MM.1S (cell line): ENCODE data around the gene DUSP12.

ENCODE experiments used
- DNase-seq: peaks from one replicate; pipeline ENCODE4 v3.0.0-alpha.2; 2015
- H2AFZ ChIP-seq: fragments of 300-600 bp; sonication (generic); 2 replicates; pipeline ENCODE4 v1.6.0; 2016; ENCODE audit warnings: antibody characterized with exemption, low read length
- H3F3A ChIP-seq: fragments of 300-600 bp; sonication (generic); 2 replicates; pipeline ENCODE4 v1.6.1; 2016; ENCODE audit warnings: mild to moderate bottlenecking, antibody characterized with exemption, low read length, moderate library complexity, mixed read lengths; ENCODE audit not compliant: insufficient read depth
- H3K27ac ChIP-seq: fragments of 300-600 bp; sonication (generic); 2 replicates; pipeline ENCODE4 v1.5.1; 2016; ENCODE audit warnings: mild to moderate bottlenecking, low read length
- H3K27me3 ChIP-seq: fragments of 300-600 bp; sonication (generic); replicated peaks from 2 replicates; pipeline ENCODE4 v1.6.0; 2016; ENCODE audit warnings: low read length; ENCODE audit not compliant: insufficient read depth
- H3K36me3 ChIP-seq: fragments of 300-600 bp; sonication (generic); replicated peaks from 2 replicates; pipeline ENCODE4 v1.6.1; 2016; ENCODE audit warnings: mild to moderate bottlenecking, low read length, mixed read lengths; ENCODE audit not compliant: insufficient read depth
- H3K4me1 ChIP-seq: fragments of 300-600 bp; sonication (generic); 2 replicates; pipeline ENCODE4 v1.6.1; 2016; ENCODE audit warnings: low read length, mixed read lengths
- H3K4me2 ChIP-seq: fragments of 300-600 bp; sonication (generic); 2 replicates; pipeline ENCODE4 v1.6.0; 2016; ENCODE audit warnings: low read depth, low read length
- H3K4me3 ChIP-seq: fragments of 300-600 bp; sonication (generic); 2 replicates; pipeline ENCODE4 v1.5.1; 2016; ENCODE audit warnings: low read length, mixed read lengths
- H3K79me2 ChIP-seq: fragments of 300-600 bp; sonication (generic); 2 replicates; pipeline ENCODE4 v1.6.1; 2016; ENCODE audit warnings: mixed run types, low read length, mixed read lengths
- H3K9ac ChIP-seq: fragments of 300-600 bp; sonication (generic); 2 replicates; pipeline ENCODE4 v1.6.1; 2016; ENCODE audit warnings: low read length, mixed read lengths
- H3K9me2 ChIP-seq: fragments of 300-600 bp; sonication (generic); replicated peaks from 2 replicates; pipeline ENCODE4 v1.6.1; 2016; ENCODE audit warnings: mild to moderate bottlenecking, low read length, mixed read lengths; ENCODE audit not compliant: insufficient read depth
- H3K9me3 ChIP-seq: fragments of 300-600 bp; sonication (generic); replicated peaks from 2 replicates; pipeline ENCODE4 v1.6.1; 2016; ENCODE audit warnings: mild to moderate bottlenecking, low read length, mixed read lengths; ENCODE audit not compliant: insufficient read depth
- H4K20me1 ChIP-seq: fragments of 300-600 bp; sonication (generic); 2 replicates; pipeline ENCODE4 v1.6.1; 2016; ENCODE audit warnings: mild to moderate bottlenecking, low read length, moderate library complexity, mixed read lengths; ENCODE audit not compliant: insufficient read depth
- EZH2 ChIP-seq: fragments of 300-600 bp; sonication (generic); optimal IDR thresholded peaks from 2 replicates; pipeline ENCODE3; 2017; ENCODE audit warnings: low read depth, mild to moderate bottlenecking, antibody characterized with exemption, low read length, mixed read lengths
- EZH2phosphoT487 ChIP-seq: fragments of 300-600 bp; sonication (generic); IDR thresholded peaks from 2 replicates; pipeline ENCODE4 v1.6.1; 2018; ENCODE audit warnings: antibody characterized with exemption, low read length
- TF ChIP-seq, protein P1 (sequence below): fragments of 300-600 bp; sonication (generic); IDR thresholded peaks from 2 replicates; pipeline ENCODE4 v1.5.1; 2016; ENCODE audit warnings: antibody characterized with exemption, low read length, mixed read lengths

The DUSP12 gene

DNA sequence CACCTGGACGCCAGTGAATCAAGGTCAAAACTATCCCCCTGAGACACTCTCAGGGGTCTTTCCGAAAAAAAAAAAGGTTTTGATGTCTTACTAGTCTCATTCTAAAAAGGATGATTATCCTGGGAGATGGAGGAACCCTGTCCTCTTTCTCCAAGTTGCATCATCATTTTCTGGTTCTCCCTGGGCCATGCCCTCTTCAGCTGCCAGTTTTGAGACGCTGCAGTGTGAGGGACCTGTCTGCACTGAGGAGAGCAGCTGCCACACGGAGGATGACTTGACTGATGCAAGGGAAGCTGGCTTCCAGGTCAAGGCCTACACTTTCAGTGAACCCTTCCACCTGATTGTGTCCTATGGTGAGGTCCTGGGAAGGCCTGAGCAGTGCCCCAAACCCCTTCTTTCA, 39.0 kb upstream of the DUSP12 start:
- no peak for DNase-seq
- no peak overlapping the region for H3K4me3 ChIP-seq
- no peak overlapping the region for H2AFZ ChIP-seq
- H3K4me2 ChIP-seq: no peak overlapping the region
- H3K9me3 ChIP-seq: no peaks in the 10 kb centered on the region
- no peaks in the 10 kb centered on the region for H3K9me2 ChIP-seq
- H3K4me1 ChIP-seq: peaks cover 23% of the 10 kb centered on the region
- no peaks in the 10 kb centered on the region for H3K79me2 ChIP-seq
- no peaks in the 10 kb centered on the region for H3K36me3 ChIP-seq
- no peak overlapping the region for H3K9ac ChIP-seq
- peaks cover 8% of the 10 kb centered on the region; the same call in 1 of the 2 replicates for H3F3A ChIP-seq
- no peak for TF ChIP-seq EZH2
- TF ChIP-seq, protein P1, sequence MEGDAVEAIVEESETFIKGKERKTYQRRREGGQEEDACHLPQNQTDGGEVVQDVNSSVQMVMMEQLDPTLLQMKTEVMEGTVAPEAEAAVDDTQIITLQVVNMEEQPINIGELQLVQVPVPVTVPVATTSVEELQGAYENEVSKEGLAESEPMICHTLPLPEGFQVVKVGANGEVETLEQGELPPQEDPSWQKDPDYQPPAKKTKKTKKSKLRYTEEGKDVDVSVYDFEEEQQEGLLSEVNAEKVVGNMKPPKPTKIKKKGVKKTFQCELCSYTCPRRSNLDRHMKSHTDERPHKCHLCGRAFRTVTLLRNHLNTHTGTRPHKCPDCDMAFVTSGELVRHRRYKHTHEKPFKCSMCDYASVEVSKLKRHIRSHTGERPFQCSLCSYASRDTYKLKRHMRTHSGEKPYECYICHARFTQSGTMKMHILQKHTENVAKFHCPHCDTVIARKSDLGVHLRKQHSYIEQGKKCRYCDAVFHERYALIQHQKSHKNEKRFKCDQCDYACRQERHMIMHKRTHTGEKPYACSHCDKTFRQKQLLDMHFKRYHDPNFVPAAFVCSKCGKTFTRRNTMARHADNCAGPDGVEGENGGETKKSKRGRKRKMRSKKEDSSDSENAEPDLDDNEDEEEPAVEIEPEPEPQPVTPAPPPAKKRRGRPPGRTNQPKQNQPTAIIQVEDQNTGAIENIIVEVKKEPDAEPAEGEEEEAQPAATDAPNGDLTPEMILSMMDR: no peak
- no peak for TF ChIP-seq EZH2phosphoT487
- no peak overlapping the region for H3K27ac ChIP-seq
- H4K20me1 ChIP-seq: no peaks in the 10 kb centered on the region
- no peaks in the 10 kb centered on the region for H3K27me3 ChIP-seq

DNA sequence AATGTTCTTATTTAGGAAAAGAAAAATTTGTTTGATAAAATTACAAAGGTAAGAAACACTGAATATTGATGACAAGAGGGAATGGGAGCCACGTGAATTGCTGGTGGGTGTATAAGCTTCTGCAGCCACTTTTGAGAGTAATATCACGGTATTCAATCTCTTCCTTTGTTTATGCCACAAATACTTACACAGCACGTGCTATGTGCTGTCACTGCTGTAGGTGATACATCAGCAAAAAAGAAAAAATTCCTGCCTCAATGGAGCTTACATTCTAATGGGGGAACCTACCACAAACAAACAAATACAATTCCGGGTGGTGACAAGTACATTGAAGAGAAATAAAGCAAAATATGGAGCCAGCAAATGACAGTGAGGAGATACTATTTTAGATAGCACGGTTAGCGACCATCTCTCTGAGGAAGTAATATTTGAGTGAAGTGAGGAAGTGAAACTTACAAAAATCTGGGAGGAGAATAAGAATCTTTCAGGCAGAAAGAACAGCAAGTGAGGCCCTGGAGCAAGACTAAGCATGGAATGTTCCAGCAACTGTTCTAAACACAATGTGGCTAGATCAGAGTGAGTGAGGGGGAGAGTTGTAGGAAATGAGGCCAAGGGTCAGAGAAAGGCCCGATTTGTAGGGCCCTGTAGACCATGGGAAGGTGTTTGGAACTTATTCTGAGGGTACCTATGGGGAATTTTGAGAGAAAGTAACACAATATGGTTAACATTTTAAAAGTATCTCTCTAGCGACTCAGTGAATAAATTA, 30.8 kb upstream of the DUSP12 start:
- Histone ChIP-seq H3K9me3 (no peaks in the 10 kb centered on the region), H3K36me3 (no peaks in the 10 kb centered on the region), H3K9ac (no peak overlapping the region), H3K79me2 (no peaks in the 10 kb centered on the region), H4K20me1 (no peaks in the 10 kb centered on the region), H2AFZ (peak overlapping the region; percentile 23; the same call in 1 of the 2 replicates), H3F3A (peaks cover 10% of the 10 kb centered on the region; the same call in 1 of the 2 replicates), H3K4me1 (peaks cover 10% of the 10 kb centered on the region), H3K27me3 (no peaks in the 10 kb centered on the region), H3K27ac (peak overlapping the region; percentile 5; the same call in 1 of the 2 replicates), H3K4me3 (no peak overlapping the region), H3K4me2 (peak overlapping the region; percentile 35), H3K9me2 (no peaks in the 10 kb centered on the region)
- TF ChIP-seq, protein P1: no peak
- TF ChIP-seq EZH2 (no peak), EZH2phosphoT487 (no peak)
- DNase-seq: peak; percentile 25

DNA sequence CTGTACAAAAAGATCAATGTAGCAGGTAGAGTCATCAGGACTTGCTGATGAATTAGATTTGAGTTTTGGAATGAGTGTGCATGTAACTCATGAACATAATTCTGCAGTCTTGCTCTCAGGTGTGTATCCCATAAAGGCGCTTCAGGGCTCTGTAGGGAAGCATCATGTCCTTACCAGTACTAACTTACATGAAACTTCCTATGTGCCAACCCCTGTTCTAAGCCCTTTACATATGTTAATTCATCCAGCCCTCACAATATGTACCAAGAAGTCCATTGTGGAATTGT, 30.3 kb upstream of the DUSP12 start:
- peak overlapping the region; percentile 5; the same call in 1 of the 2 replicates for H3K27ac ChIP-seq
- H3K4me3 ChIP-seq: no peak overlapping the region
- DNase-seq: no peak
- TF ChIP-seq, protein P1: no peak
- TF ChIP-seq EZH2 (no peak), EZH2phosphoT487 (no peak)
- H4K20me1 ChIP-seq: no peaks in the 10 kb centered on the region
- peaks cover 10% of the 10 kb centered on the region for H3K4me1 ChIP-seq
- H3K9me2 ChIP-seq: no peaks in the 10 kb centered on the region
- H3F3A ChIP-seq: peaks cover 10% of the 10 kb centered on the region; the same call in 1 of the 2 replicates
- no peaks in the 10 kb centered on the region for H3K9me3 ChIP-seq
- no peaks in the 10 kb centered on the region for H3K36me3 ChIP-seq
- no peak overlapping the region for H2AFZ ChIP-seq
- H3K27me3 ChIP-seq: no peaks in the 10 kb centered on the region
- no peak overlapping the region for H3K9ac ChIP-seq
- H3K79me2 ChIP-seq: no peaks in the 10 kb centered on the region
- peak overlapping the region; percentile 35 for H3K4me2 ChIP-seq
